ENCODE data around the gene SPDYE3.

DNA sequence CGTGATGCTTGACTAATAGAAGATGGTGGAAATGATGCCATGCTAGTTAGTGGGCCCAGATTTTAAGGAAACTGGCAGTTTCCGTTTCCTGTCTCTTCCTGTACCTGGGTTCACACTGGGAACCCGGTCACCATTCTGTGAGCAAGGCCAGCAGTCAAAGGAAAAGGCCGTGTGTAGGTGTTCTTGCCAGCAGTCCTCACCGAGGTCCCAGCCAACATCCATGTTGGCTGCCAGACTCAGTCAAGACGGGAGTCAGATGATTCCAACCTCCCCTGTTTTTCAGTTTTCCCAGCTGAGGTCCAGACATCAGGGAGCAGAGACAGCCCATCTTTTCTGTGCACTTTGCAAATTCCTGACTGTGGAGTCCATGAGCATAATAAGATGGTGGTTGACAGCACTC, 35.3 kb downstream of the SPDYE3 start:
- TF ChIP-seq CTCF (IDR thresholded peaks at IDR 0.05): no peak
- no peak for TF ChIP-seq POLR2A (IDR thresholded peaks at IDR 0.05)
